ENCODE data around the gene L3HYPDH.
"Not testable (repeated sequence)": the region's sequence is repeated elsewhere in the genome, so short reads cannot be mapped to it uniquely, and the experiment has no call there.

L3HYPDH gene

DNA sequence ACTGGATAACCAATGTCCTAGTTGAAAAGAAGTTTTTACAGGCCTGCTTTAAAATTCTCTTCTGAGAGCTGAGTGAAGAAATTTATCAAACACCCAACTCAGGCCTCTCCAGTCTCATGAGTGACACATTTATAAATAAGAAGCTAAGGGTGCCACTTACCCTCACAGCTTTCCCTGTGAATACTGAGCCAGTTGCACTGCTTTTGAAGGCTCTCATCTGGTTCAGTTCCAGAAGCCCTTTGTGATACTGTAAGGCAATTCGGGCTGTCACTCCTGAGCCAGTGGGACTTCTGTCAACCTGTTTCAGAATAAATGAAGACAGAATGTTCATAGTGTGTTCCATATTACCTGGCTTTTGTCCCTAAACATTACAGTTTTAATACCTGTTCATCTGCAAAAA lies 8.5 kb downstream of the L3HYPDH start:
- no peak for DNase-seq

DNA sequence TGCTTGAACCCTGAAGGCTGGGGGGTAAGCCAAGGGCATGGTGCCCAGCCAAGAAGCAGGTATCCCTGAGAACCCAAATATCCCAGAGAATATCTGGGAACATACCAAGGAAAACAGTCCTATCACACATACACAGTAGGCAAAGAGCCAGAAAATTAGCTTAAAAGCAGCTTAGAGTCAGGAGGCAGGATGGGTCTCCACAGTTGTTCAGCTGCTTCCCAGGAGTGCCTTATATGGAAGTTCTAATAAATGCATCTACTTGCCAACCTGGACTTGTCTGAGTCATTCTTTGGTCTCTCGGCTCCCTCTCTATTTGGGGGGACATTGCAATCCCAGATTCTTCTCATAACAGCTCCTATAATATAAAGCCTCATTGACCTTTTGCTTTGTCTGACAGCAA lies 10.0 kb downstream of the L3HYPDH start:
- no peak for DNase-seq

GRCh38 chr14:59465316-59466135 lies 18.7 kb downstream of the L3HYPDH start, which contains the start of gene GPR135:
TSS of gene GPR135 (minus strand) at chr14:59465380. CDS start at chr14:59465226, 154 bp downstream.
- peak; percentile 44 for DNase-seq

GRCh38 chr14:59464486-59465315 lies 19.5 kb downstream of the L3HYPDH start:
- peak; percentile 61 for DNase-seq

DNA sequence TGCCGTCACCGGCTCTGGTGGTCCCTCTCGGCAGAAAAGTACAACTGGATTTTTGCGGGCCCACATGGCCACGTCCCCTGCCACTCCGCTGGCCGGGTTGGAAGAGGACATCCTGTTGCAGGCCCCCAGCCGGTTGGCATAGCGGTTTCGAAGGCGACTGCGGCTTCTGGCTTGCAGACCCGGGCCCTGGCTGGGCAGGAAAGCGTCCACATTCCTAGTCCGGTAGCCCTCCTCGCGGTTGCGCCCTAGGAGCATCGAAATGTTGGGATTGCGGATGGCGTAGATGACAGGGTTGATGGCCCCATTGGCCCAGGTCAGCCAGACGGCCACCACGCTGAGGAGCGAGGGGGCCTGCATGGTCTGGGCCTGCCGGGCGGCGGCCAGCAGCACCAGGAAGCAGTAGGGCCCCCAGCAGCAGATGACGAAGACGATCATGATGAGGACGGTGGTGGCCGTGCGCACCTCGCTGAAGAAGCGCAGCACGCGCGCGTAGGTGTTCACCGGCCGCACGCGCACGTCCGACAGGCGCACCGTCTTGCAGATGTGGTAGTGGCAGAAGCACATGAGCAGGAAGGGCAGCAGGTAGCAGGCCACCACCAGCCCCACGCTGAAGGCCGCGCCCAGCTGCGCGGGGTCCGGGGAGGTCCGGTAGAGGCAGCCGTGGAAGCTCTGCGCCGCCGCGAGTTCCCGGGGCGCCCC lies 20.3 kb downstream of the L3HYPDH start:
- no peak for DNase-seq

GRCh38 chr14:59461891-59462290 lies 22.3 kb downstream of the L3HYPDH start:
- no peak for DNase-seq

DNA sequence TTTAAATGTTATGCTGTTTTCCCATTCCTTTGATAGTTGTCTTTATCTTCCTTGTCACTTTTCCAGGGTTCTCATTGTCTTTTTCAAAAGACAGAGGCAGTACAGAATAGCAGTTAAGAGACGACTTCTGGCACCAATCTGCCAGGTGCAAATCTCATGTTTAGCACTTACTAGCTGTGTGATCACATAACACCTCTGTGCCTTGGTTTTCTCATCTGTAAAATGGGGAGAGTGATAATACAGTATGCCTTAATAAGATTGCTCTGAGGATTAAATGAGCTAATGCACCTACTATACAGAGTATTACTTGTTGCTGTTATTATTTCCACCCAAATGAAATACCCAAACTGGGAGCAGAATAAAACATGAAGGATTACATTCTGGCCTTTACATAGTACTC lies 23.8 kb downstream of the L3HYPDH start:
- DNase-seq = no peak

DNA sequence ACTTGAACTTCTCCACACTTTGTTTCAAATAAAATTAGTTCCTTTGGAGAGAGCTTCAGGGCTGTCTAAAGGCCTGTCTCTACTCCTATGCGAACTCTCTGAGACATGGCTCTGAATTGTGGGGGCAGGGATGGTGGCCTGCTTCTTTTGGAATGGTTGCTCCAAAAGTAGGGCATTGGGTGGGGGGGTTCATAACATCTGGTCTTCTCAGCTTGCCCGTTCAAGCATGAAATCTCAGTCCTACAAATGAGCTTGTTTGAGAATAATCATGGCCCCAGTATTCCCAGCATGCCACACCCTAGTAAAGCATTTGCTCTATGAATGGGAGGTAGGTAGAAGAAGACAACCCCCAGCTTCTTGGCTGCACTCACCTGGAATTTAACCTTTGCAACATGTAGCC lies 25.7 kb downstream of the L3HYPDH start:
- DNase-seq = no peak

DNA sequence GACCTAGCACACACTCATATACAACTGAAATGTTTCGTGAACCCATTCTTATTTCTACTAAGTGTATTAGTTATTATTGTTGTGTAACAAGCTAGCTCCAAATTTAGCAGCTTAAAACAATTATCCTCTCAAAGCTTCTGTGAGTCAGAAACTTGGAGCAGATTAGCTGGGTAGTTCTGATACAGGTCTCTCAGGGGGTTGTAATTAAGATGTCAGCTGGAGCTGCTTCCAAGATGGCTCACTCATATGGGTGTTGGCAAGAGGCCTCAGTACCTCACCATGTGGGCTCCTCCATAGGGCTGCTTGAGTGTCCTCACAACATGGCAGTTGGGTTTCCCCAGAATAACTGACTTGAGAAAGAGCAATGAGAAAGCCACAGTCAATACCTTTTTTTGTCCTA lies 28.8 kb downstream of the L3HYPDH start:
- DNase-seq = no peak

GRCh38 chr14:59454139-59454538 lies 30.1 kb downstream of the L3HYPDH start:
- DNase-seq = no peak

- no peak for DNase-seq
Observed at GRCh38 chr14:59451849-59452248, 32.4 kb downstream of the L3HYPDH start.

DNA sequence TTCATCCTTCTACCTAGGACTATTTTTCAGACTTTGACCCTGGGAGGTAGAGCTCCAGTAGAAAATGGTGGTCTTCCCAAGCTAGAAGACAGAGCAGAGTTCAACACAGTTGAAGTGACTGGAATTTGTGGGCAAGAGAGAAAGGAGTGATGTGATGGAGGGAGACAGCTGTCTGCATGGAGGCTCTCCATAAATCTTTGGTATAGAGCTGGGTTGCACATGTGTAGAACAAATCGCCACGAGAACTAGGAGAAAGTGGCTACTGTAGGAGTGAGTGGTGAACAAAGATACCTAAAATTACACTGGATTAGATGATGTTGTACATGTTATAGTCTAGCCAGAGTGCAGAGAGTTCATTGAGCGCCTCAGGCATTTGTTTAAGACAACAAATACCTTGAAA lies 33.5 kb downstream of the L3HYPDH start:
- DNase-seq = no peak

GRCh38 chr14:59448673-59449072 lies 35.5 kb downstream of the L3HYPDH start:
- DNase-seq = not testable (repeated sequence)

DNA sequence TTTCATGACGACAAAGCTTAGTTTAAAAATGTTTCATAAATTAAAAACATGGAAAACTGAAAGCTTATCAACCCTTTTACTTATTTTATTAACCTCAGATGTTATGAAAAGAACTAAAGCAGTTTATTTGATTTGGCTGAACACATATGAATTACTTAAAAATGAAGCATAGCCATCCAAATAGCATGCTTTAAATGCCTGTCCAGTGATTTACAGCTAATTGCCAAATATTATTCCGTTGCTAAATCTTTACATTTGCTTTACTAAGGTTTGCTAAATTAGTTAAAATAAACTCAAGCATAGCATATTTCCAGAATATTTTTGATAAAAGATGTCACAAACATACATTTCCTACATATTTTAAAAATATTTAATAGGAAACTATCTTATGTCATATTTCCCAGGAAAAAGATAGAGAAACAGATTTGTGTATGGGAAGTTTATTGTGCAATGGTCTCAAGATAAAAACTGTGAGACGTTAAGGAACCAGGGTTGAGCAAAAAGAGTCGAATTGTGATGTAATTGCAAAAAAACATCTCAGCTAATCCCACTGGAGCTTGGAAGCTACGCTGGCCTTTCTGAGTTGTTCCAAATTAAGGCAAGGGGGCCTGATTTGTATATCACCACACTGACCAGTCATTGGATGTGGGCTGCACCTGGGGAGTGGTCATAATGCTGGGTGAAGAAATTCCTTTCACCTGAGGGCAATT lies 44.8 kb downstream of the L3HYPDH start:
- no peak for DNase-seq

GRCh38 chr14:59438195-59438647 lies 46.0 kb downstream of the L3HYPDH start:
- no peak for DNase-seq

- no peak for DNase-seq
Observed at GRCh38 chr14:59435987-59436386, 48.2 kb downstream of the L3HYPDH start.

DNA sequence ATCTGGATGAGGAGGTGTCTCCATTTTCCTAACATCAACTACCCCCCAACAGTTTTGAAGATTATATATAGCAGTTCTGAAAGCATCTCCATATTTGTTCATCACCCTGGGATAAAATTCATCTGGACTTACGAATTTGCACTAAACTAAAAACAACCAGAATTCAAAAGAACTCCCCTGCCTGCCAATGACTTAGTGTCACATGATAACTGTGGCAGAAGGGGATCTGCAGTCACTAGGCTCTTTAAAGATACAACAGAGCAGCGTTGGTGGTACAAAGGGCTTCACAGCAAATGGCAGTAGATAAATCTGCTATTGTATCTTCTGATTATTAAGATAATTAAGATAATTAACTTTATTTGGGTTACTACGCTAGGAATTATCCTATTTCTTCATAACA lies 49.1 kb downstream of the L3HYPDH start:
- no peak for DNase-seq

DNA sequence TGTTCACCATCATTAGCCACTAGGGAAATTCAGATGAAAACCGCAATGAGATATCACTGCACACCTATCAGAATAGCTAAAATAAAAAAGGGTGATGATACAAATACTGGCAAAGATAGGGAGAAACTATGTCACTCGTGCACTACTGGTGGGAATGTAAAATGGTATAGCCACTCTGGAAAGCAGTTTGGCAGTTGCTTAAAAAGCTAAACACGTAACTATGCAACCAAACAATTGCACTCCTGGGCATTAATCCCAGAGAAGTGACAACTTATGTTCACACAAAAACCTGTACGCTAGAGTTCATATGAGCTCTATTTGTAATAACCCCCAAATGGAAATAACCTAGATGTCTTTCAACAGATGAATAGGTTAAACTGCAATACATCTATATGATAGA lies 54.4 kb downstream of the L3HYPDH start:
- DNase-seq = no peak

GRCh38 chr14:59428581-59429012 lies 55.6 kb downstream of the L3HYPDH start:
- no peak for DNase-seq

DNA sequence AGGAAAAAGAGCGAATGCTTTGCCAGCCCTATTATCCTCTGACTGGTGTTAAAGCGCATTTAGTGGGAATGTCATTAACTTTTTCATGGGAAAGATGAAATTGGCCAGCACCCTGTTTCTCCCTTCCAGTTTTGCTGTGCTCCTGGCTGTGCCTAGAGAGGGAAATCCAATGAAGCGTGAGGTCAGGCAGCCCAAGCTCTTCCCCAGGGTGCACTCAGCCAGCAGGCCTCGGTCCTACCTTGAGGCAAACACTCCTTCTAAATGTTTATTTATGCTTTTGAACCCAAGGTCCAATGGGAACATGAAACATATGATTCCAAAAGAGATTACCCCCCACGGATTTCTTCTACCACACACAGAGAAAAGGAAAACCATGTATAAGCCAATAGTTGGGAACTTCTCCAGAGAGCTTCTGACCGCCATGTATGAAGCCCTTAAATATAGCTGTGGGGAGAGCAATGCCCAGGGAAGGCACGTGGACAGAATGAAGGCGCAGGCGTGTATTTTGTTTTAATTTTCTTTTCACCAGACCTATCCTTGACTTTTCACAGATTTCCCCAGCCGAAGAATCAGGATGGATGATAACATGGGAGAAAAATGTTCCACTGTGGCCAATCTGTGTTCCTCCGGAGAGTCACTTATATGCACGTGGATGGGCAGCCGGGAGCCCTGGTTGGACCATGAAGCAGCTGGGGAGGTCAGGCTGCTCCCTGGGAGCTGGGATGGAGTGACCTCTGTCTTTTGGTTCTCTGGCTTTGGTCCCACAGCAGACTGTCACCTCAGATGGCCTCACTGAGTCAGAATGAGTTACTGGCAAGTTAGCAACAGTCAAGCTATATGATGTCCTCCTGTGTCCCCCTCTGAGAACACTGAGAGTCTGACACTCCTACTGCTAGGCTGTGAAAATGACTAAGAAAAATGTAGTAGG lies 56.3 kb downstream of the L3HYPDH start:
- no peak for DNase-seq

GRCh38 chr14:59425322-59425935 lies 58.8 kb downstream of the L3HYPDH start:
- no peak for DNase-seq
